ENCODE results near the gene RAB3GAP2. TPM values are rescaled to one million over a fixed set of nuclear protein-coding genes. Genes with fewer than 3 reads are reported as not detected.

RAB3GAP2 gene
- total RNA-seq, 1 experiment from 2014 or later = 64.3 TPM

GRCh38 chr1:220164517-220164916 lies 107.7 kb downstream of the RAB3GAP2 start (continued):
- TF ChIP-seq OVOL2 (CRISPR knock-in tag; IDR thresholded peaks at IDR 0.05; ENCODE audit: borderline replicate concordance) (no peak), ZSCAN18 (CRISPR knock-in tag; IDR thresholded peaks at IDR 0.05) (no peak)

GRCh38 chr1:220164116-220164515 lies 108.1 kb downstream of the RAB3GAP2 start:
- Mint-ChIP-seq H3K9me3 (no peaks in the 10 kb centered on the region), H3K27ac (no peak overlapping the region), H3K36me3 (peaks cover 37% of the 10 kb centered on the region), H3K27me3 (ENCODE audit: low read depth) (no peaks in the 10 kb centered on the region), H3K4me3 (no peak overlapping the region), H3K4me1 (no peaks in the 10 kb centered on the region)
- ChIA-PET POLR2A (interaction anchor here (0.7 kb wide), 1 partner anchor 205 kb away, joined by 4 read pairs; no protein-coding TSS in a partner anchor), CTCF (interaction anchor here (1.0 to 1.8 kb wide), 3 partner anchors 26 to 51 kb away, joined by 3 to 4 read pairs (median 3); no protein-coding TSS in a partner anchor)
- no peak for ATAC-seq
- TF ChIP-seq MYBL2 (CRISPR knock-in tag; IDR thresholded peaks at IDR 0.05) = no peak
- no peak for TF ChIP-seq KAT7 (CRISPR knock-in tag; IDR thresholded peaks at IDR 0.05; ENCODE audit: borderline replicate concordance)
- no peak for TF ChIP-seq CBFB (CRISPR knock-in tag; IDR thresholded peaks at IDR 0.05; ENCODE audit: low read depth)
- TF ChIP-seq ARID4B (CRISPR knock-in tag; IDR thresholded peaks at IDR 0.05; ENCODE audit: borderline replicate concordance) = no peak
- TF ChIP-seq IRF2 (CRISPR knock-in tag; IDR thresholded peaks at IDR 0.05; ENCODE audit: borderline replicate concordance, low read depth) = no peak
- no peak for TF ChIP-seq ZMAT4 (CRISPR knock-in tag; IDR thresholded peaks at IDR 0.05)
- no peak for TF ChIP-seq ZNF512 (CRISPR knock-in tag; IDR thresholded peaks at IDR 0.05; ENCODE audit: borderline replicate concordance)
- TF ChIP-seq ZNF263 (CRISPR knock-in tag; IDR thresholded peaks at IDR 0.05; ENCODE audit: low read depth) = no peak
- TF ChIP-seq TEAD4 (CRISPR knock-in tag; IDR thresholded peaks at IDR 0.05) = no peak
- TF ChIP-seq ZNF532 (CRISPR knock-in tag; IDR thresholded peaks at IDR 0.05; ENCODE audit: borderline replicate concordance) = no peak
- TF ChIP-seq AFF4 (CRISPR knock-in tag; IDR thresholded peaks at IDR 0.05; ENCODE audit: borderline replicate concordance) = no peak
- TF ChIP-seq SOX15 (CRISPR knock-in tag; IDR thresholded peaks at IDR 0.05) = no peak
- no peak for TF ChIP-seq TCF7 (CRISPR knock-in tag; IDR thresholded peaks at IDR 0.05; ENCODE audit: low read depth)
- TF ChIP-seq NR2C2 (CRISPR knock-in tag; IDR thresholded peaks at IDR 0.05) = no peak
- TF ChIP-seq ZNF219 (CRISPR knock-in tag; IDR thresholded peaks at IDR 0.05; ENCODE audit: borderline replicate concordance) = no peak
- no peak for TF ChIP-seq JAZF1 (CRISPR knock-in tag; IDR thresholded peaks at IDR 0.05)
- no peak for TF ChIP-seq OVOL2 (CRISPR knock-in tag; IDR thresholded peaks at IDR 0.05; ENCODE audit: borderline replicate concordance)
- no peak for TF ChIP-seq ETV6 (CRISPR knock-in tag; IDR thresholded peaks at IDR 0.05)
- no peak for TF ChIP-seq TP53 (CRISPR knock-in tag; IDR thresholded peaks at IDR 0.05)
- DNase-seq (ENCODE audit: low spot score) = no peak
